ENCODE measurements around the gene MYO3B.

The MYO3B gene

GRCh38 chr2:170488807-170489206 lies 310.9 kb downstream of the MYO3B start:
- DNase-seq = no peak

- DNase-seq = no peak
Measured at GRCh38 chr2:170492010-170492409, 314.1 kb downstream of the MYO3B start.

- DNase-seq = no peak
Measured at GRCh38 chr2:170493426-170494097, 315.6 kb downstream of the MYO3B start.

- no peak for DNase-seq
Measured at GRCh38 chr2:170495896-170496295, 317.9 kb downstream of the MYO3B start.

GRCh38 chr2:170498619-170499018 lies 320.7 kb downstream of the MYO3B start:
- no peak for DNase-seq

GRCh38 chr2:170500104-170500503 lies 322.2 kb downstream of the MYO3B start:
- DNase-seq = no peak

GRCh38 chr2:170500770-170501169 lies 322.8 kb downstream of the MYO3B start:
- no peak for DNase-seq

- DNase-seq = no peak
Measured at GRCh38 chr2:170501421-170502043, 323.6 kb downstream of the MYO3B start.

GRCh38 chr2:170502361-170503130 lies 324.6 kb downstream of the MYO3B start:
- DNase-seq = no peak

- no peak for DNase-seq
Measured at GRCh38 chr2:170503563-170503962, 325.6 kb downstream of the MYO3B start.

GRCh38 chr2:170503971-170504809 lies 326.2 kb downstream of the MYO3B start:
- no peak for DNase-seq

GRCh38 chr2:170504810-170505145 lies 326.8 kb downstream of the MYO3B start:
- DNase-seq = no peak

- DNase-seq = no peak
Measured at GRCh38 chr2:170505631-170506275, 327.8 kb downstream of the MYO3B start.

GRCh38 chr2:170509452-170510193 lies 331.7 kb downstream of the MYO3B start:
- no peak for DNase-seq

GRCh38 chr2:170512266-170512665 lies 334.3 kb downstream of the MYO3B start:
- no peak for DNase-seq

- no peak for DNase-seq
Measured at GRCh38 chr2:170514140-170514539, 336.2 kb downstream of the MYO3B start.

GRCh38 chr2:170517538-170517937 lies 339.6 kb downstream of the MYO3B start:
- DNase-seq = no peak

- DNase-seq = no peak
Measured at GRCh38 chr2:170518911-170519310, 341.0 kb downstream of the MYO3B start.

- DNase-seq = no peak
Measured at GRCh38 chr2:170521299-170521698, 343.4 kb downstream of the MYO3B start.

- DNase-seq = no peak
Measured at GRCh38 chr2:170523506-170523905, 345.6 kb downstream of the MYO3B start.

GRCh38 chr2:170524828-170525565 lies 347.1 kb downstream of the MYO3B start:
- no peak for DNase-seq
